GM18520 (cell line): ENCODE data around the gene EVPLL.
"Not testable (repeated sequence)": the region's sequence is repeated elsewhere in the genome, so short reads cannot be mapped to it uniquely, and the experiment has no call there.

Experiments used
- ATAC-seq: cut with Tn5 transposase; IDR thresholded peaks from one replicate; pipeline ENCODE4 v1.9.1; 2021; ENCODE audit not compliant: unreplicated experiment

EVPLL gene

GRCh38 chr17:18379246-18380146 is 1.9 kb downstream of the EVPLL start:
- no peak for ATAC-seq

DNA sequence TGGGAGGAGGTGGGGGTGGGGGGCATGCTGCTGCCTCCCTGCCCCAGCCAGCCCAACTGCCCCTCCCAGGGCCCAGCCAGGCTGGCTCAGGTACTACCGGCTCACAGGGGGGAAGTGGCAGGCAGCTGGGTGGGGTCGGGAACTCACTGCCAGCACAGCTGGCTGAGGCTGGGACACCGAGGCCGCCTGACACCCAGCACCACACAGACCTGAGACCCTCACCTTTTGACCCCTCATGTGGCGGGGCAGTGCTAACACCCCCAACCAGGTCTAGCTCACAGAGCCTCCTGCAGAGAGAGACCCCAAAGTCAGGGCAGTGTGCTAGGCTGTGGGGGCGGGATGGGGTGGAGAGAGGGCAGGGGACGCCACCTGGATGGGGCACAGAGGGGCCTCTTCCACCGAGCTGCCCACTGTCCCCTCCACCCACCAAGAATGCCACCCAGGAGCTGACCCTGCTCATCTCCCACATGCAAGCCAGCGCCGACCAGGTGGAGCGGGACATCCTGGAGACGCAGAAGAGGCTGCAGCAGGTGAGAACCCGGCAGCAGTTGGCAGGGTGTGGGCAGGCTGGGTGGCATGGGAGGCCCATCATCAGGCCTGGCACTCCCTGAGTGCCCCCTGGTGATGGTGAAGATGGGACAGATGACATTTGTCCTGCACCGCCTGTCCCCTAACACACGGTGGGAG is 3.0 kb downstream of the EVPLL start:
- no peak for ATAC-seq

DNA sequence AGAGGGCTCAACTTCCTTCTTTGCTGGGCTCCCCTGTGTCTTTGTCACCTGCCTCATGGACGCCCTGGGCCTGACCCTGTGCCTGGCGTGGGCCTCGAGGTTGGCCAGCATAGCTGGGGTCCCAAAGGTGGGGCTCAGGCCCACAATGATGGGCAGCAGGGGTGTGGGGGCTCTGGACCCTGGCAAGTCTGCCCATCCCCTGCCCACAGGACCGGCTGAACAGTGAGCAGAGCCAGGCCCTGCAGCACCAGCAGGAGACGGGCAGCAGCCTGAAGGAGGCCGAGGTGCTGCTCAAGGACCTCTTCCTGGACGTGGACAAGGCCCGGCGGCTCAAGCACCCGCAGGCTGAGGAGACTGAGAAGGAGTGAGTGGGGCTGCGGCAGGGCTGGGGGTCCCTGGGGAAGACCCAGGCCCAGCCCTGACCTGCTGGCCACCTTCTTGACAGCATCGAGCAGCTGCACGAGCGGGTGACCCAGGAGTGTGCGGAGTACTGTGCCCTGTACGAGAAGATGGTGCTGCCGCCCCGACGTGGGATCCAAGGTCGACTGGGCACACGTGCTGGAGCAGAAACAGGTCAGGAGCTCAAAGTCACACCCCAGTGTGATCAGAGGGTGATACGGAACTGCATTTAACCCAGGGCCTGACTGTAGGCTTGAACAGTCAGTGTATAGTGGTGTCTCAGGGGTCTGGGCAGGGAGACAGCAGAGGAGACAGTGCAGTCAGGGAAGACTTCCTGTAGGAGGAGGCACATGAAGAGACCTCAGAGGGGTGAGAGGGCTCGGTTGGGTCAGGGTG is 3.8 kb downstream of the EVPLL start:
- no peak for ATAC-seq

- no peak for ATAC-seq
These were observed 4.3 kb downstream of the EVPLL start for GRCh38 chr17:18381953-18382245.

- ATAC-seq: no peak
These were observed 5.0 kb downstream of the EVPLL start for GRCh38 chr17:18382441-18383078.

DNA sequence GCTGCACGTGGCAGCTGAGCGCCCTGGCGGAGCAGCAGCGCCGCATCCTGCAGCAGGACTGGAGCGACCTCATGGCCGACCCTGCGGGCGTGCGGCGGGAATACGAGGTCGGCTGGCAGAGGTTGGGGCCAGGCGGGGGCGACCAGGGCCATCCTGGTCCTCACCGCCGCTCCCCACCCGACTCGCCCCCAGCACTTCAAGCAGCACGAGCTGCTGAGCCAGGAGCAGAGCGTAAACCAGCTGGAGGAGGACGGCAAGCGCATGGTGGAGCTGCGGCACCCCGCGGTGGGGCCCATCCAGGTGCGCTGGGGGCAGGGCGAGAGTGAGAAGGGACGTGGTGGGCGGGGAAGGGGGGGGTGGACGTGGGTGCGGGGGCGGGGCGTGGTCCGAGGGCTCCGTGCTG is 5.5 kb downstream of the EVPLL start:
- ATAC-seq: not testable (repeated sequence)

DNA sequence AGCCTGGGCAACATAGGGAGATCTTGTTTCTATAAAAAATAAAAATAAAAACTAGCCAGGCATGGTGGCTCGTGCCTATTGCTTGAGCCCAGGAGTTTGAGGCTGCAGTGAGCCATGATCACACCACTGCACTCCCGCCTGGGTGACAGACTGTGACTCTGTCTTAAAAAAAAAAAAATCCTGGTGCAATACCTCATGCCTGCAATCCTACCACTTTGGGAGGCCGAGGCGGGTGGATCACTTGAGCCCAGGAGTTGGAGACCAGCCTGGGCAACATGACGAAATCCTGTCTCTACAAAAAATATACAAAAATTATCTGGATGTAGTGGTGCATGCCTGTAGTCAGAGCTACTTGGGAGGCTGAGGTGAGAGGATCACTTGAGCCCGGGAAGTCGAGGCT is 6.7 kb downstream of the EVPLL start:
- ATAC-seq: not testable (repeated sequence)

DNA sequence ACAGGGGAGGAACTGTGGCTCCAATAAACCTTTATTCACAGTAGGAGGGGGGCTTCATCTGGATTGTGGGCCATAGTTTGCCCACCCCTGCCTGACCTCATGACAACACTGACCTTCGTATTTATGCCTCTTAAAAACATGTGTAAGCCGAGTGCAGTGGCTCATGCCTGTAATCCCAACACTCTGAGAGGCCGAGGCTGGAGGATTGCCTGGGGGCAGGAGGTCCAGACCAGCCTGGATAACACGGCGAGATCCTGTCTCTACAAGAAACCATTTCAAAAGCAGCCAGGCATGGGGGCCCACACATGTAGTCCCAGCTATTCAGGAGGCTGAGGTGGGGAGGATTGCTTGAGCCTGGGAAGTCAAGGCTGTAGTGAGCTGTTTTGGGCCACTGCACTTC is 10.0 kb downstream of the EVPLL start:
- not testable (repeated sequence) for ATAC-seq

GRCh38 chr17:18388266-18388665 is 10.7 kb downstream of the EVPLL start:
- ATAC-seq: not testable (repeated sequence)

GRCh38 chr17:18388728-18389127 is 11.2 kb downstream of the EVPLL start:
- ATAC-seq: not testable (repeated sequence)

GRCh38 chr17:18401872-18402590 is 24.5 kb downstream of the EVPLL start:
- ATAC-seq: not testable (repeated sequence)

DNA sequence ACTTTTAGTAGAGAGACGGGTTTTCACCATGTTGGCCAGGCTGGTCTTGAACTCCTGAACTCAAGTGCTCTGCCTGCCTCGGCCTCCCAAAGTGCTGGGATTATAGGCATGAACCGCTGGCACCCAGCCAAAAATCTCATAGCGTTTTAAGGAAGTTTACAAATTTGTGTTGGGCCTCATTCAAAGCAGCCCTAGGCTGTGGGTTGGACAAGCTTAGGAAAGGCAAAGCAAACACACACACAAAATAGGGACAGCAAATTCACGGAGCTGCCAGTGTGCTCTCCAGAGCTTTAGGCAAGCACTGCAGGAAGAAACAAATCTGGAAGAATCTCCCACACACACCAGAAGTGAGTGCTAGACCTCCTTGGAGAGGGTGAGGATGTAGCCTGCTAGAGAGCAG is 25.6 kb downstream of the EVPLL start:
- ATAC-seq: not testable (repeated sequence)

DNA sequence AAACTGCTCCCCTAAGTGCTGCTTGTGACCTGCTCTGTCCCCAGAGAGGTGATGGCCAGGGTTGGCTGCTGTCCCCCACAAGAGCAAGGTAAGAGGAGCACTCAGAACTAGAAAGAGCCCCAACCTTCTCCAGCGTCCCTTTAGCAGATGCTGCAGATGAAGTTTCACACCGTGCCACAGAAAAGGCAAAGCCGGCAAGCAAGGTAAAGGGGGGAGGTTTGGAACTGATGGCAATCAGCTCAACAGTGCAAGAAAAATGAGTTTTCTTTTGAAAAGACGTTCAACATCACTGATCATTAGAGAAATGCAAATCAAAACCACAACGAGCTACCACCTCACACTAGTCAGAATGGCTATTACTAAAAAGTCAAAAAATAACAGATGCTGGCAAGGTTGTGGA is 26.0 kb downstream of the EVPLL start:
- peak; percentile 60 for ATAC-seq

DNA sequence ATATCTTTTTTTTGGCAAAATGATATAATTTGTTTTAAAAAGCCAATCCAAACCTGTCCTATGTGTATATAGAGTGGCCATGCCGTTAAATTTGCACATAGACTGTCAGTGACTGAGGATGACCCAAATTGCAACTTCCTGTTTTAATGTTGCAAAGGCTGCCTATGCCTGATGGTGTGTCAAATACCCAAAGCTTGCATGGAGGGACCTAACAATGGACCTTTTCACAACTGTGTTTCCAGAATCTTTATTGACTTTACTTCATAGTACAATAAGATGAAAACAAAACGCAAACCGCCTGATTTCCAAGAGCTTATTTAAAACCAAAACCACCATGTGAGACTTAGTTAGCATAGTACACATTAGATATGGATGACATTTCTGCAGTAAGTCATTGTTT is 31.3 kb downstream of the EVPLL start:
- not testable (repeated sequence) for ATAC-seq

DNA sequence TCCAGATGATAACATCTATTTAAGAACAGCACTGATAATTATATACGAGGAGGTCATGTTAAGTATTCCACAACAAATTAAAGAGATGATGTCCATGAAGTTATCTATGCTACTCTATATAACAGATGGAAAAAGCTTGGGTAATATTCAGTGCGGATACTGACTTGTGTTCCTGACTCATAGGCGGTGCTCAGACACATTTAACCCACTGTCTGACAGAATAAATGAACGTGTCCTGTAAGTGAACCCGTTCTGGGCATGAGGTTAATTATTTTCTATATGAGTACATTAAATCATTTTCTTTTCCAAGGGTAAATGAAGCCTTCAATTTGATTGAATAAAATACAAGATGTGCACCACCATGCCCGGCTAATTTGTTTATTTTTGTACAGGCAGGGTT is 31.7 kb downstream of the EVPLL start:
- not testable (repeated sequence) for ATAC-seq

GRCh38 chr17:18410736-18411135 is 33.2 kb downstream of the EVPLL start:
- ATAC-seq: not testable (repeated sequence)

DNA sequence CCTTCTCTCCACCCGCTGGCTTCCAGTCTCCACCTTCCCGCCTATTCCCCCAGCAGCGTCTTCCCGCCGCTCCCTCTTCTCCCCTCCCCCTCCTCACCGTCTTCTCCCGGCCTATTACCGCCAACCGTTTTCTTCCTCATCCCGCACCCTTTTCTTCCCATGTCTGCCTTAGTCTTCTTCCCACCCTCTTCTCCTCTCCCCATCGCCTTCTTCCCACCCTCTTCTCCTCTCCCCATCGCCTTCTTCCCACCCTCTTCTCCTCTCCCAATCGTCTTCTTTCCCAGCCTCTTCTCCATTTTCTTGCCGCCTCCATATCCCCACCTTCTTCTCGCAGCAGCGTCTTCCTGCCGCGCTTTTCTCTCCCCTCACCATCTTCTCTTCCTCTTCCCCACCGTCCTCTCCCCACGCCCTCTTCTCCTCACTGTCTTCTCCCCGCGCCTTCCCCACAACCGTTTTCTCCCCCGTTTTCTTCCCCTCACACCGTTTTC is 33.8 kb downstream of the EVPLL start:
- not testable (repeated sequence) for ATAC-seq

- ATAC-seq: peak; percentile 43
These were observed 34.5 kb downstream of the EVPLL start for GRCh38 chr17:18412001-18412538.

DNA sequence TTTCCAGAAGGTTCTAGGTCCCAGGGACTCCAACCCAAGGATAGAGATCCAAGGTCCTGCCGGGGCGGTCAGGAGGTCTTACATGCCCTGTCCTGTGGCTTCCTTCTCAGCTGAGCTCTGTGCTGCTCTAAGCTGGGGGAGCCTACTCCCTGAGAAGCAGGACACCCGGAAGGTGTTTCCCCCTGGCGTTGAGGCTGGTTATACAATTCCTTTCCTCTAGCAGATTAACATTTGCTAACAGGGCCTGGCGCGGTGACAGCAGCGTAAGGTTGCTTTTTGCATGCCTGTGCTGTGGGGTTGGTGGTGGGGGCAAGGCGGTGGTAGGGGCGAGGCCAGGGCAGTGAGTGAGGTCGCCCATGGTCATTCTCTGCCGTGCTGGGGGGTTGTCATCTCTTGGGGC is 43.9 kb downstream of the EVPLL start:
- ATAC-seq: not testable (repeated sequence)

DNA sequence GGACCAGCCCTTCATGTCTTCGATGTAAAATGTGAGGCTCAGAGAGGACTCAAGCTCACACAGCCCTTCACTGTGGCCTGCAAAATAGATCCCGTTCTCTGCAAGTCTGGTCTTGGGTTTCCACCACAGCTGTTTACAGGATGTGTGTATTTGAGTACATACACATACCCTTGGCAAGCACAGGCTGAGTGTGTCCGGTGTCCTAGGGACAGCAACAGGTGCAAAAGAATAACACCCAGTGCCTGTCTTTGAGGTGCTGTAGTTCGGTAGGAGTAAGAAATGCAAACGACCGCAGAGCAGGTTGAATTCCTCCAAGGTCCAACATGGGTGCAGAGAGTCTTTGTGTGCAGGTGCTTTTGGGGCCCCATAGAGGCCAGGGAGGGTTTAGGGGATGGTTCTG is 44.9 kb downstream of the EVPLL start:
- ATAC-seq: not testable (repeated sequence)
